WI38 (cell line): ENCODE measurements around the gene NHERF2.

Experiments used
- H3K4me3 ChIP-seq: 2 replicates; pipeline ENCODE4 v1.5.1; 2011; ENCODE audit warnings: low read depth, mild to moderate bottlenecking, control low read depth, low read length
- CTCF ChIP-seq: IDR thresholded peaks from 2 replicates; pipeline ENCODE4 v1.5.1; 2012; ENCODE audit warnings: low read depth, mild to moderate bottlenecking, control low read depth, low read length

Gene NHERF2

GRCh38 chr16:1980770-1981087 is 46.0 kb upstream of the NHERF2 start:
- H3K4me3 ChIP-seq, result no peak overlapping the region
- no peak for TF ChIP-seq CTCF

- H3K4me3 ChIP-seq, result no peak within 1 kb of the TSS
These were observed 45.3 kb upstream of the NHERF2 start, which contains the start of gene NOXO1 for GRCh38 chr16:1981398-1981836. Gene NOXO1, minus strand, starts transcription at chr16:1981469. Its CDS starts 290 bp downstream, at chr16:1981179.

GRCh38 chr16:1982013-1982433 is 44.7 kb upstream of the NHERF2 start:
- H3K4me3 ChIP-seq, result no peak overlapping the region
- TF ChIP-seq CTCF, result no peak

More at GRCh38 chr16:1981398-1981836, 45.3 kb upstream of the NHERF2 start, which contains the start of gene NOXO1:
- TF ChIP-seq CTCF, result no peak

- TF ChIP-seq CTCF, result no peak
- peak overlapping the region; percentile 62 for H3K4me3 ChIP-seq
These were observed 43.6 kb upstream of the NHERF2 start for GRCh38 chr16:1982991-1983543.

- peak within 1 kb of the TSS; percentile 74 for H3K4me3 ChIP-seq
- TF ChIP-seq CTCF, result peak; percentile 27; the same call in 1 of the 2 replicates
These were observed 43.0 kb upstream of the NHERF2 start, which contains the start of gene GFER for GRCh38 chr16:1983544-1984346. Gene GFER, plus strand, starts transcription at chr16:1984193. Its CDS starts 26 bp downstream, at chr16:1984219.

- no peak for TF ChIP-seq CTCF
- peak overlapping the region; percentile 74 for H3K4me3 ChIP-seq
These were observed 42.1 kb upstream of the NHERF2 start for GRCh38 chr16:1984347-1985225.
